ENCODE measurements around the gene MBP.

DNA sequence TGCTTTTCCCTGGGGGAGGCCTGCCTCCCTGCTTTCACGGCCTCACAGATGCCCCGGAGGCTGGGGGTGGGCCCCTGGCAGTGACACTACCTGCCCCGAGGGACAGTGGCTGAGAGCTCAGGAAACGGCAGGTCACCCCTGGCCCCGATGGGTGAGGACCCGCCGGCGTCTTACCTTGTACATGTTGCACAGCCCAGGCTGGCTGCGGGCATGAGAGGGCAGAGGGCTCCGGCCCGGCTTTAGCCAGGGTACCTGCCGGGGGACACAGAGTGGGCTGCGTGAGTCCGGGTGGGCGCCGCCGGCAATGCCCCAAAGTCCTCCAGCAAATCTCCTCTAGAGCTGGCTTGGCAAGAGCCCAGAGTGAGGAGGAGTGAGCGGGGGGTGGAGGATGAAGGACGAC, 122.9 kb downstream of the MBP start:
- TF ChIP-seq POLR2AphosphoS5 (IDR thresholded peaks at IDR 0.05; ENCODE audit: low read depth, low read length) (no peak), POLR2A (IDR thresholded peaks at IDR 0.05; ENCODE audit: low read depth, low read length) (no peak), TAF1 (IDR thresholded peaks at IDR 0.05; ENCODE audit: borderline replicate concordance, low read depth, low read length) (no peak)

Measured in GM12892 (cell line).